K562 (cell line): Measurements from ENCODE around the gene ALG14. TPM values are rescaled to one million over a fixed set of nuclear protein-coding genes. Genes with fewer than 3 reads are reported as not detected.

Experiments used
- ATAC-seq: fragments of 200-7000 bp; cut with Tn5 transposase; 3 replicates; pipeline ENCODE4 v1.9.1; 2020; ENCODE audit warnings: moderate library complexity
- BruUV-seq: library from RNA; stranded (reverse); fragments of 400-500 nt; replicated peaks from 2 replicates; lab custom pipeline; 2021; lab: Mats Ljungman, UMichigan
- CTCF ChIA-PET: fragments of 300-600 bp; formaldehyde crosslinking; extraction: SDS; loops from one replicate; lab custom pipeline; 2021; ENCODE audit warnings: low intra/inter-chr PET ratio; lab: Yijun Ruan, JAX
- POLR2A ChIA-PET: fragments of 300-600, 350-650 bp; sonication (Branson Sonifier 250); formaldehyde crosslinking; extraction: SDS; loops from one replicate; lab custom pipeline; 2021; ENCODE audit warnings: antibody characterized with exemption, inconsistent platforms; lab: Yijun Ruan, JAX
- DNase-seq, 4 experiments: peaks; one replicate each; pipeline versions ENCODE4 v3.0.0 to v3.0.0-alpha.2; 2011 to 2018; ENCODE audit warnings: low spot score in 3 of 4, mixed read lengths in 3 of 4; ENCODE audit errors: extremely low read depth in 1 of 4
- FAIRE-seq: peaks from 2 replicates; lab custom pipeline; 2011; peaks lifted over from hg19 to GRCh38; lab: Jason Lieb, UNC
- H2AFZ ChIP-seq: 2 replicates; pipeline ENCODE4 v1.6.0; 2011; ENCODE audit warnings: low read depth, low read length, control low read depth, inconsistent platforms
- H3K27ac ChIP-seq: fragments of 200-600 bp; 3 replicates; pipeline ENCODE4 v1.8.0; 2011; ENCODE audit warnings: low read depth, mild to moderate bottlenecking, control low read depth, inconsistent platforms, low read length, moderate library complexity, mixed read lengths; ENCODE audit errors: extremely low read depth
- H3K27me3 ChIP-seq, 2 experiments: fragments of 300-600 bp in 1 of 2; 2 replicates in 1 of 2; 3 replicates in 1 of 2; pipeline versions ENCODE4 v1.6.0 to v1.8.0; 2011; ENCODE audit warnings: inconsistent platforms in 2 of 2, low read length in 2 of 2, mild to moderate bottlenecking in 1 of 2, mixed read lengths in 1 of 2, moderate library complexity in 1 of 2; ENCODE audit not compliant: control insufficient read depth in 2 of 2, insufficient read depth in 2 of 2
- H3K36me3 ChIP-seq: fragments of 300-600 bp; 3 replicates; pipeline ENCODE4 v1.8.0; 2011; ENCODE audit warnings: mild to moderate bottlenecking, low read length, inconsistent platforms; ENCODE audit not compliant: control insufficient read depth, insufficient read depth
- H3K4me1 ChIP-seq, 2 experiments: fragments of 200-600 bp in 1 of 2; replicated peaks in 1 of 2; 2 replicates in 1 of 2; 3 replicates in 1 of 2; pipeline versions ENCODE4 v1.5.1 to v1.8.0; 2011; ENCODE audit warnings: inconsistent platforms in 2 of 2, low read length in 2 of 2, mild to moderate bottlenecking in 1 of 2, mixed read lengths in 1 of 2, moderate library complexity in 1 of 2; ENCODE audit not compliant: control insufficient read depth in 2 of 2, insufficient read depth in 2 of 2
- H3K4me2 ChIP-seq: 2 replicates; pipeline ENCODE4 v1.6.1; 2011; ENCODE audit warnings: low read length, control low read depth, inconsistent platforms, mixed read lengths; ENCODE audit not compliant: insufficient read depth
- H3K4me3 ChIP-seq: fragments of 200-600 bp; sonication (generic), shearing (Covaris generic); 2 replicates; pipeline ENCODE4 v1.5.1; 2016; ENCODE audit warnings: control low read depth, inconsistent platforms
- H3K79me2 ChIP-seq: fragments of 200-600 bp; 3 replicates; pipeline ENCODE4 v1.8.0; 2011; ENCODE audit warnings: low read length, inconsistent platforms; ENCODE audit not compliant: control insufficient read depth, insufficient read depth
- H3K9ac ChIP-seq, 2 experiments: 2 replicates each; pipeline versions ENCODE4 v1.6.0 to v1.6.1; 2011; ENCODE audit warnings: low read depth in 2 of 2, low read length in 2 of 2, control low read depth in 1 of 2, inconsistent platforms in 1 of 2, mild to moderate bottlenecking in 1 of 2, mixed read lengths in 1 of 2; ENCODE audit not compliant: insufficient read depth in 1 of 2
- H3K9me1 ChIP-seq: one replicate; pipeline ENCODE4 v1.6.0; 2011; ENCODE audit warnings: inconsistent platforms, mild to moderate bottlenecking, low read length, moderate library complexity; ENCODE audit not compliant: control insufficient read depth, insufficient read depth
- H3K9me3 ChIP-seq: replicated peaks from 2 replicates; pipeline ENCODE4 v1.5.1; 2011; ENCODE audit warnings: low read depth, low read length, inconsistent platforms; ENCODE audit not compliant: control insufficient read depth, insufficient read depth
- H4K20me1 ChIP-seq: replicated peaks from 2 replicates; pipeline ENCODE4 v1.6.1; 2011; ENCODE audit warnings: low read length, inconsistent platforms, mixed read lengths; ENCODE audit not compliant: control insufficient read depth, insufficient read depth
- CC2D1A ChIP-seq: fragments of 450-650 bp; IDR thresholded peaks from 2 replicates; pipeline ENCODE4 v1.6.1; 2017; ENCODE audit warnings: mild to moderate bottlenecking
- TARDBP ChIP-seq: fragments of 450-650 bp; IDR thresholded peaks from 2 replicates; pipeline ENCODE4 v1.6.1; 2016
- ZBTB43 ChIP-seq: sonication (generic); formaldehyde crosslinking; IDR thresholded peaks from 2 replicates; pipeline ENCODE4 v1.8.0; 2023; ENCODE audit warnings: mild to moderate bottlenecking, missing genetic modification reagents
- WGBS: fragments of 100-300 bp; shearing (Covaris generic); methylation state at CpG from one replicate; pipeline ENCODE4 v1.1.6; 2016; ENCODE audit warnings: low coverage, mixed read lengths; ENCODE audit not compliant: insufficient coverage; ENCODE audit errors: missing lambda C conversion rate; 5-methylcytosine and 5-hydroxymethylcytosine counted together
- in situ Hi-C: fragments of 300-500 bp; cut with MboI; formaldehyde crosslinking; loops from 4 replicates; pipeline ENCODE4 v1.15.0; 2018; ENCODE audit warnings: inconsistent platforms, mixed read lengths
- intact Hi-C: fragments of 100-400 bp; cut with micrococcal nuclease; formaldehyde crosslinking; loops from 2 replicates; pipeline ENCODE4 v1.14.2; 2022
- polyA plus RNA-seq, 8 experiments: library from polyadenylated mRNA; depleted of rRNA in 4 of 8; stranded (reverse) in 5 of 8; unstranded in 3 of 8; fragments of >200 nt; fragmentation: Nextera tagmentation in 2 of 8; fragmentation: Illumina TruSeq in 1 of 8; extraction: Ambion mirVana in 2 of 8; extraction: Trizol in 1 of 8; gene quantifications; 2 replicates each; pipeline versions ENCODE4 v1.2.1 to v1.2.3, GENCODE V29; 2011 to 2014; ENCODE audit warnings: inconsistent platforms in 1 of 8, missing spikeins in 1 of 8
- total RNA-seq, 7 experiments: library from RNA; depleted of rRNA in 6 of 7; stranded (reverse); fragments of >200 nt in 6 of 7; fragmentation: Illumina TruSeq in 2 of 7; extraction: Trizol in 2 of 7; gene quantifications; 2 replicates each; pipeline versions ENCODE4 v1.2.1 to v1.2.3, GENCODE V29; 2011 to 2021; ENCODE audit warnings: low replicate concordance in 1 of 7
- TF ChIP-seq, protein P1 (sequence below): sonication (generic); formaldehyde crosslinking; IDR thresholded peaks from 2 replicates; pipeline ENCODE4 v1.8.0; 2022; ENCODE audit warnings: mild to moderate bottlenecking, low read depth, missing genetic modification reagents
- TF ChIP-seq, protein P2 (sequence below): fragments of 250-450 bp; sonication (Bioruptor Pico); IDR thresholded peaks from 2 replicates; pipeline ENCODE4 v1.8.0; 2022; ENCODE audit warnings: moderate library complexity, mild to moderate bottlenecking, inconsistent platforms

Gene ALG14
- total and polyA plus RNA-seq, 9 of the 15 experiments (the other 6 are each of a cell fraction or from before 2014, with no cell fraction given), result 2.8 to 16.2 (median 4.9) TPM

- no peak for TF ChIP-seq CC2D1A
- TF ChIP-seq, protein P1, sequence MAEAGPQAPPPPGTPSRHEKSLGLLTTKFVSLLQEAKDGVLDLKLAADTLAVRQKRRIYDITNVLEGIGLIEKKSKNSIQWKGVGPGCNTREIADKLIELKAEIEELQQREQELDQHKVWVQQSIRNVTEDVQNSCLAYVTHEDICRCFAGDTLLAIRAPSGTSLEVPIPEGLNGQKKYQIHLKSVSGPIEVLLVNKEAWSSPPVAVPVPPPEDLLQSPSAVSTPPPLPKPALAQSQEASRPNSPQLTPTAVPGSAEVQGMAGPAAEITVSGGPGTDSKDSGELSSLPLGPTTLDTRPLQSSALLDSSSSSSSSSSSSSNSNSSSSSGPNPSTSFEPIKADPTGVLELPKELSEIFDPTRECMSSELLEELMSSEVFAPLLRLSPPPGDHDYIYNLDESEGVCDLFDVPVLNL (CRISPR knock-in tag), result no peak
- no peak for TF ChIP-seq ZBTB43
- TF ChIP-seq, protein P2, sequence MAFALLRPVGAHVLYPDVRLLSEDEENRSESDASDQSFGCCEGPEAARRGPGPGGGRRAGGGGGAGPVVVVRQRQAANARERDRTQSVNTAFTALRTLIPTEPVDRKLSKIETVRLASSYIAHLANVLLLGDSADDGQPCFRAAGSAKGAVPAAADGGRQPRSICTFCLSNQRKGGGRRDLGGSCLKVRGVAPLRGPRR (CRISPR knock-in tag), result no peak
Observed at GRCh38 chr1:94954263-94955220, 118.2 kb downstream of the ALG14 start (continued).

- POLR2A ChIA-PET, result no interaction called here
- no peak overlapping the region for H3K9ac ChIP-seq
- in situ Hi-C loops, result no loop called here
- no peak overlapping the region for H3K4me3 ChIP-seq
- H4K20me1 ChIP-seq, result no peaks in the 10 kb centered on the region
- no peak for ATAC-seq
- peaks cover 0 to 3% of the 10 kb centered on the region in 2 experiments; a peak in 2 of 5 replicates for H3K27me3 ChIP-seq
- TF ChIP-seq TARDBP, result no peak
- TF ChIP-seq, all 486 proteins: peak for 0
- Histone ChIP-seq H2AFZ (no peak overlapping the region), H3K9me1 (no peaks in the 10 kb centered on the region), H3K9me3 (0 out of 2 replicates have a peak, but pooled peaks cover 2% of the 10 kb centered on the region), H3K4me2 (no peak overlapping the region), H3K36me3 (no peaks in the 10 kb centered on the region), H3K4me1 (no peaks in the 10 kb centered on the region), H3K79me2 (no peaks in the 10 kb centered on the region), H3K27ac (no peak overlapping the region)
- no TSS peak for BruUV-seq
- FAIRE-seq (no peak), DNase-seq (no peak)
- whole genome bisulfite sequencing, result 7% methylated on average over 6 of the region's 6 CpGs
- CTCF ChIA-PET, result no interaction called here
- intact Hi-C loops, result no loop called here
Observed at GRCh38 chr1:94953746-94954145, 119.0 kb downstream of the ALG14 start.
